Measurements from ENCODE around the gene MPC1. TPM values are rescaled to one million over a fixed set of nuclear protein-coding genes. Genes with fewer than 3 reads are reported as not detected.

Gene MPC1
- total and polyA plus RNA-seq, 2 donors (not counting 3 experiments of a cell fraction or from before 2014, with no cell fraction given), result 15.5 to 17.5 TPM

DNA sequence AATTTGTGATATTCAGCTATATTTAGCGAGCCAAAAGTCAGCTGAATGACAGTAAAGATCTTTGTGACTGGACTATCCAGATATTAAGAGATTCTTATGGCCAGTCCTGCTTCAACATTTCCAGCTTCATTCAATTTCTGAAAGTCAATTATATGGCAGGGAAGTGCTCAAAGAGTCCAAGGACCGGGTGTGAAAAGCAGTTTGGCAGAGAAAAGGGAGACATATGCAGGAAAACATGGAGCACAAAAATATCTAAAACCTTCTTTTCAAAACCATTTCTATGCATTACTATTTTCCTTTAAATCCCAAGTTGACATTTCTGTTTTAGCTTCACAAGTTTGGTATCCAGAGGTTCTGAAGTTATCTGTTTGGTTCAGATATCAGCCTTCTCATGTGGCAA is 5.0 kb downstream of the MPC1 start:
- ChIA-PET POLR2A (no interaction called here), CTCF (interaction anchor here (1.0 to 1.7 kb wide), 2 partner anchors 11 to 64 kb away, joined by 3 to 5 read pairs; no protein-coding TSS in a partner anchor)
- Histone ChIP-seq H4K20me1 (replicated peaks; ENCODE audit: control insufficient read depth, extremely low read depth, insufficient read depth, low read length) (no peaks in the 10 kb centered on the region), H3K9me1 (replicated peaks; ENCODE audit: control insufficient read depth, extremely low read depth, insufficient read depth, low read length) (no peaks in the 10 kb centered on the region), H3K4me1 (ENCODE audit: control insufficient read depth, extremely low read depth, insufficient read depth, low read length) (peaks cover 4% of the 10 kb centered on the region), H3K27ac (ENCODE audit: insufficient read depth, low read depth, low read length) (no peak overlapping the region), H3K27me3 (ENCODE audit: control insufficient read depth in 2 of 2, insufficient read depth in 2 of 2, low read length in 2 of 2) (no peaks in the 10 kb centered on the region), H3K79me2 (ENCODE audit: control insufficient read depth, insufficient read depth, low read length) (no peaks in the 10 kb centered on the region), H3K4me2 (ENCODE audit: insufficient read depth, low read length) (no peak overlapping the region), H2AFZ (ENCODE audit: low read depth, low read length) (no peak overlapping the region), H3K4me3 (replicated peaks in 1 of 3; ENCODE audit: insufficient read depth in 1 of 3, low read depth in 1 of 3, low read length in 3 of 3) (no peak overlapping the region), H3K9ac (replicated peaks; ENCODE audit: extremely low read depth, insufficient read depth, low read length) (no peak overlapping the region), H3K9me3 (replicated peaks; ENCODE audit: control insufficient read depth, insufficient read depth, low read length) (no peaks in the 10 kb centered on the region), H3K36me3 (ENCODE audit: control insufficient read depth in 2 of 2, extremely low read depth in 1 of 2, insufficient read depth in 2 of 2, low read length in 2 of 2) (no peaks in the 10 kb centered on the region)
- no peak for TF ChIP-seq GATA2 (IDR thresholded peaks at IDR 0.05; ENCODE audit: insufficient read depth, insufficient read length, low read depth, low read length)
- no peak for TF ChIP-seq EZH2 (IDR thresholded peaks at IDR 0.05; ENCODE audit: borderline replicate concordance, low read depth, low read length, severe bottlenecking)
- no peak for DNase-seq (ENCODE audit: low read depth, low spot score)
- dilution Hi-C loops (cut with MboI; ENCODE audit: extremely low pct_ligation_motif_present, low sequenced_read_pairs) (no loop called here), intact Hi-C loops (cut with micrococcal nuclease) (no loop called here)
- BruUV-seq (replicated peaks), result no TSS peak
- FAIRE-seq, result no peak

DNA sequence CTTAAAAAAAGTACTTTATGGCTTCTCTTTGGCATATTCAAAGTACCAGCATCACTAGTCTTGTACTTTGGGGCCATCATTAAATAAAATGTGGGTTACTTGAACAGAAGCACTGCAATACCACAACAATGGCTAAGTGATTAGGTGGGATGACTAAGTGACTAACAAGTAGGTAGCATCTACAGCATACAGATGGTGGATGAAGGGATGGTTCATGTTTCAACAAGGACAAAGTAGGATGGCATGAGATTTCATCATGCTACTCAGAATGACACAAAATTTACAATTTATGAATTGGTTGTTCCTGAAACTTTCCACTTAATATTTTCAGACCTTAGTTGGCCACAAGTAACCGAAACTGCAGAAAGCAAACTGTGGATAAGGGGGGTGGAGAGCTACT is 7.7 kb downstream of the MPC1 start:
- CTCF ChIA-PET, result no interaction called here
- dilution Hi-C loops (cut with MboI; ENCODE audit: extremely low pct_ligation_motif_present, low sequenced_read_pairs) (no loop called here), intact Hi-C loops (cut with micrococcal nuclease) (no loop called here)
- Histone ChIP-seq H3K27ac (ENCODE audit: insufficient read depth, low read depth, low read length) (no peak overlapping the region), H3K36me3 (ENCODE audit: control insufficient read depth in 2 of 2, extremely low read depth in 1 of 2, insufficient read depth in 2 of 2, low read length in 2 of 2) (no peaks in the 10 kb centered on the region), H2AFZ (ENCODE audit: low read depth, low read length) (no peak overlapping the region), H3K79me2 (ENCODE audit: control insufficient read depth, insufficient read depth, low read length) (no peaks in the 10 kb centered on the region), H4K20me1 (replicated peaks; ENCODE audit: control insufficient read depth, extremely low read depth, insufficient read depth, low read length) (no peaks in the 10 kb centered on the region), H3K27me3 (ENCODE audit: control insufficient read depth in 2 of 2, insufficient read depth in 2 of 2, low read length in 2 of 2) (no peaks in the 10 kb centered on the region), H3K4me2 (ENCODE audit: insufficient read depth, low read length) (no peak overlapping the region), H3K9me3 (replicated peaks; ENCODE audit: control insufficient read depth, insufficient read depth, low read length) (no peaks in the 10 kb centered on the region), H3K4me3 (replicated peaks in 1 of 3; ENCODE audit: insufficient read depth in 1 of 3, low read depth in 1 of 3, low read length in 3 of 3) (no peak overlapping the region), H3K9me1 (replicated peaks; ENCODE audit: control insufficient read depth, extremely low read depth, insufficient read depth, low read length) (no peaks in the 10 kb centered on the region), H3K4me1 (ENCODE audit: control insufficient read depth, extremely low read depth, insufficient read depth, low read length) (no peaks in the 10 kb centered on the region), H3K9ac (replicated peaks; ENCODE audit: extremely low read depth, insufficient read depth, low read length) (no peak overlapping the region)
- TF ChIP-seq POLR2A (IDR thresholded peaks at IDR 0.05; ENCODE audit: low read depth, low read length) (no peak), FOS (IDR thresholded peaks at IDR 0.05; ENCODE audit: borderline replicate concordance, insufficient read depth, low read length) (no peak), EZH2 (IDR thresholded peaks at IDR 0.05; ENCODE audit: borderline replicate concordance, low read depth, low read length, severe bottlenecking) (no peak), MYC (IDR thresholded peaks at IDR 0.05; ENCODE audit: low read depth, low read length) (no peak), POLR2AphosphoS5 (IDR thresholded peaks at IDR 0.05; ENCODE audit: insufficient read depth, low read depth, low read length) (no peak), JUN (IDR thresholded peaks at IDR 0.05; ENCODE audit: borderline replicate concordance, insufficient read depth, insufficient read length, low read depth) (no peak), GATA2 (IDR thresholded peaks at IDR 0.05; ENCODE audit: insufficient read depth, insufficient read length, low read depth, low read length) (no peak)
- TF ChIP-seq, protein P1, sequence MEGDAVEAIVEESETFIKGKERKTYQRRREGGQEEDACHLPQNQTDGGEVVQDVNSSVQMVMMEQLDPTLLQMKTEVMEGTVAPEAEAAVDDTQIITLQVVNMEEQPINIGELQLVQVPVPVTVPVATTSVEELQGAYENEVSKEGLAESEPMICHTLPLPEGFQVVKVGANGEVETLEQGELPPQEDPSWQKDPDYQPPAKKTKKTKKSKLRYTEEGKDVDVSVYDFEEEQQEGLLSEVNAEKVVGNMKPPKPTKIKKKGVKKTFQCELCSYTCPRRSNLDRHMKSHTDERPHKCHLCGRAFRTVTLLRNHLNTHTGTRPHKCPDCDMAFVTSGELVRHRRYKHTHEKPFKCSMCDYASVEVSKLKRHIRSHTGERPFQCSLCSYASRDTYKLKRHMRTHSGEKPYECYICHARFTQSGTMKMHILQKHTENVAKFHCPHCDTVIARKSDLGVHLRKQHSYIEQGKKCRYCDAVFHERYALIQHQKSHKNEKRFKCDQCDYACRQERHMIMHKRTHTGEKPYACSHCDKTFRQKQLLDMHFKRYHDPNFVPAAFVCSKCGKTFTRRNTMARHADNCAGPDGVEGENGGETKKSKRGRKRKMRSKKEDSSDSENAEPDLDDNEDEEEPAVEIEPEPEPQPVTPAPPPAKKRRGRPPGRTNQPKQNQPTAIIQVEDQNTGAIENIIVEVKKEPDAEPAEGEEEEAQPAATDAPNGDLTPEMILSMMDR (IDR thresholded peaks at IDR 0.05; ENCODE audit: extremely low read depth in 1 of 2, insufficient read depth in 1 of 2, low read depth in 1 of 2, low read length in 2 of 2), result no peak
- TF ChIP-seq, protein P2, sequence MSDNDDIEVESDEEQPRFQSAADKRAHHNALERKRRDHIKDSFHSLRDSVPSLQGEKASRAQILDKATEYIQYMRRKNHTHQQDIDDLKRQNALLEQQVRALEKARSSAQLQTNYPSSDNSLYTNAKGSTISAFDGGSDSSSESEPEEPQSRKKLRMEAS (IDR thresholded peaks at IDR 0.05; ENCODE audit: insufficient read depth, insufficient read length), result no peak
- no peak for FAIRE-seq
- POLR2A ChIA-PET, result no interaction called here
- DNase-seq (ENCODE audit: low read depth, low spot score), result no peak
- no TSS peak for BruUV-seq (replicated peaks)
